Thyroid gland (tissue), 4 donors: ENCODE data around the gene TBRG4.

Experiments used
- POLR2A ChIP-seq, 2 donors: fragments of 450-650 bp; IDR thresholded peaks; one replicate each; pipeline ENCODE4 v1.6.1; 2017; ENCODE audit warnings: antibody characterized with exemption in 2 of 2, mild to moderate bottlenecking in 2 of 2, moderate library complexity in 1 of 2
- TF ChIP-seq, protein P1 (sequence below), 6 experiments: fragments of 200-600 bp in 3 of 6; fragments of 450-650 bp in 3 of 6; sonication (generic) in 3 of 6; IDR thresholded peaks; one replicate each; pipeline ENCODE4 v1.5.1; 2016 to 2019; ENCODE audit warnings: antibody characterized with exemption in 6 of 6, mild to moderate bottlenecking in 2 of 6, inconsistent platforms in 1 of 6, moderate library complexity in 1 of 6

DNA sequence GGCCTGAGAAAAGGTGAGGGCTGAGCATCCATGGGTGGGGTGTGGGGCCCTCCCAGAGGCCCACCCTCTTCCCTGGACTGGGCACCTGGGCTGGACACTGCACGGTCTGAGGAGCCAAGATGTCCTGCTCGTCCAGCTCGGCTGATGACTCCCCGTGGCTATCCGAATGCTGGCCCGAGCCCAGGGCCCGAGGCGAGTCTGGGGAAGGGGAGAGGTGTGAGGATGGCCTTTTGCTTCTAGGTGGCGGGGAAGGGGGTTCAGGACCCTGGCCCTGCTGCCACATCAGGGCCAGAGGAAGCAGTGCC is 29.9 kb downstream of the TBRG4 start:
- TF ChIP-seq, protein P1, sequence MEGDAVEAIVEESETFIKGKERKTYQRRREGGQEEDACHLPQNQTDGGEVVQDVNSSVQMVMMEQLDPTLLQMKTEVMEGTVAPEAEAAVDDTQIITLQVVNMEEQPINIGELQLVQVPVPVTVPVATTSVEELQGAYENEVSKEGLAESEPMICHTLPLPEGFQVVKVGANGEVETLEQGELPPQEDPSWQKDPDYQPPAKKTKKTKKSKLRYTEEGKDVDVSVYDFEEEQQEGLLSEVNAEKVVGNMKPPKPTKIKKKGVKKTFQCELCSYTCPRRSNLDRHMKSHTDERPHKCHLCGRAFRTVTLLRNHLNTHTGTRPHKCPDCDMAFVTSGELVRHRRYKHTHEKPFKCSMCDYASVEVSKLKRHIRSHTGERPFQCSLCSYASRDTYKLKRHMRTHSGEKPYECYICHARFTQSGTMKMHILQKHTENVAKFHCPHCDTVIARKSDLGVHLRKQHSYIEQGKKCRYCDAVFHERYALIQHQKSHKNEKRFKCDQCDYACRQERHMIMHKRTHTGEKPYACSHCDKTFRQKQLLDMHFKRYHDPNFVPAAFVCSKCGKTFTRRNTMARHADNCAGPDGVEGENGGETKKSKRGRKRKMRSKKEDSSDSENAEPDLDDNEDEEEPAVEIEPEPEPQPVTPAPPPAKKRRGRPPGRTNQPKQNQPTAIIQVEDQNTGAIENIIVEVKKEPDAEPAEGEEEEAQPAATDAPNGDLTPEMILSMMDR (IDR thresholded peaks at IDR 0.05), result no peak
- TF ChIP-seq POLR2A (IDR thresholded peaks at IDR 0.05), result no peak
